ENCODE data around the gene IRF2BPL.

Gene IRF2BPL

GRCh38 chr14:77053046-77053841, 24.7 kb upstream of the IRF2BPL start:
- TF ChIP-seq CTCF (conservative IDR thresholded peaks at IDR 0.05; ENCODE audit: low read depth, low read length), result peak; percentile 84
- H3K4me3 ChIP-seq (ENCODE audit: low read length), result no peak overlapping the region
- no peak for DNase-seq (ENCODE audit: low read depth)

- DNase-seq (ENCODE audit: low read depth), result no peak
- TF ChIP-seq CTCF (conservative IDR thresholded peaks at IDR 0.05; ENCODE audit: low read depth, low read length), result no peak
- H3K4me3 ChIP-seq (ENCODE audit: low read length), result no peak overlapping the region
These were observed 24.0 kb upstream of the IRF2BPL start for GRCh38 chr14:77052281-77053044.

GRCh38 chr14:77051116-77051515, 22.6 kb upstream of the IRF2BPL start:
- DNase-seq (ENCODE audit: low read depth), result no peak
- no peak overlapping the region for H3K4me3 ChIP-seq (ENCODE audit: low read length)

GRCh38 chr14:77046721-77047120, 18.2 kb upstream of the IRF2BPL start:
- H3K4me3 ChIP-seq (ENCODE audit: low read length), result no peak overlapping the region
- no peak for TF ChIP-seq CTCF (conservative IDR thresholded peaks at IDR 0.05; ENCODE audit: low read depth, low read length)

More at GRCh38 chr14:77051116-77051515, 22.6 kb upstream of the IRF2BPL start:
- no peak for TF ChIP-seq CTCF (conservative IDR thresholded peaks at IDR 0.05; ENCODE audit: low read depth, low read length)

GRCh38 chr14:77045238-77046162, 17.0 kb upstream of the IRF2BPL start:
- H3K4me3 ChIP-seq (ENCODE audit: low read length), result no peak overlapping the region
- no peak for DNase-seq (ENCODE audit: low read depth)

More at GRCh38 chr14:77046721-77047120, 18.2 kb upstream of the IRF2BPL start:
- DNase-seq (ENCODE audit: low read depth), result no peak

More at GRCh38 chr14:77045238-77046162, 17.0 kb upstream of the IRF2BPL start:
- TF ChIP-seq CTCF (conservative IDR thresholded peaks at IDR 0.05; ENCODE audit: low read depth, low read length), result no peak

Measured in retinal pigment epithelial cell (primary cell).